GM19438 (cell line): Measurements from ENCODE around the gene ERVW-1.

Source experiments
- ATAC-seq: cut with Tn5 transposase; IDR thresholded peaks from one replicate; pipeline ENCODE4 v1.9.1; 2021; ENCODE audit warnings: low read depth; ENCODE audit not compliant: unreplicated experiment

Gene ERVW-1

GRCh38 chr7:92432299-92432946 lies 45.3 kb downstream of the ERVW-1 start:
- ATAC-seq, result no peak

GRCh38 chr7:92427193-92427592 lies 50.6 kb downstream of the ERVW-1 start:
- ATAC-seq, result no peak

- no peak for ATAC-seq
Observed at GRCh38 chr7:92425311-92425947, 52.3 kb downstream of the ERVW-1 start.

GRCh38 chr7:92423710-92424131 lies 54.0 kb downstream of the ERVW-1 start:
- no peak for ATAC-seq

- no peak for ATAC-seq
Observed at GRCh38 chr7:92422926-92423325, 54.8 kb downstream of the ERVW-1 start.

GRCh38 chr7:92421676-92422435 lies 55.9 kb downstream of the ERVW-1 start:
- no peak for ATAC-seq
